NK-92 (cell line): ENCODE data around the gene TRANK1.
"Not testable (repeated sequence)": the region's sequence is repeated elsewhere in the genome, so short reads cannot be mapped to it uniquely, and the experiment has no call there.

Experiments
- DNase-seq: peaks from one replicate; lab custom pipeline; 2025; ENCODE audit not compliant: unreplicated experiment; lab: John Stamatoyannopoulos, UW

TRANK1 gene

GRCh38 chr3:36944641-36945270 is at the start of gene TRANK1:
Gene TRANK1, minus strand, starts transcription at chr3:36945054. Its CDS starts 245 bp downstream, at chr3:36944809.
- DNase-seq = no peak

- no peak for DNase-seq
Measured at GRCh38 chr3:36993326-36994283, 48.8 kb upstream of the TRANK1 start, which contains the start of gene MLH1. Gene MLH1, plus strand, starts transcription at chr3:36993518. Its CDS starts 30 bp downstream, at chr3:36993548.

- DNase-seq = no peak
Measured at GRCh38 chr3:36992806-36993325, 48.0 kb upstream of the TRANK1 start, which contains the start of gene EPM2AIP1. Gene EPM2AIP1, minus strand, starts transcription at chr3:36993131. Its CDS starts 54 bp downstream, at chr3:36993077.

DNA sequence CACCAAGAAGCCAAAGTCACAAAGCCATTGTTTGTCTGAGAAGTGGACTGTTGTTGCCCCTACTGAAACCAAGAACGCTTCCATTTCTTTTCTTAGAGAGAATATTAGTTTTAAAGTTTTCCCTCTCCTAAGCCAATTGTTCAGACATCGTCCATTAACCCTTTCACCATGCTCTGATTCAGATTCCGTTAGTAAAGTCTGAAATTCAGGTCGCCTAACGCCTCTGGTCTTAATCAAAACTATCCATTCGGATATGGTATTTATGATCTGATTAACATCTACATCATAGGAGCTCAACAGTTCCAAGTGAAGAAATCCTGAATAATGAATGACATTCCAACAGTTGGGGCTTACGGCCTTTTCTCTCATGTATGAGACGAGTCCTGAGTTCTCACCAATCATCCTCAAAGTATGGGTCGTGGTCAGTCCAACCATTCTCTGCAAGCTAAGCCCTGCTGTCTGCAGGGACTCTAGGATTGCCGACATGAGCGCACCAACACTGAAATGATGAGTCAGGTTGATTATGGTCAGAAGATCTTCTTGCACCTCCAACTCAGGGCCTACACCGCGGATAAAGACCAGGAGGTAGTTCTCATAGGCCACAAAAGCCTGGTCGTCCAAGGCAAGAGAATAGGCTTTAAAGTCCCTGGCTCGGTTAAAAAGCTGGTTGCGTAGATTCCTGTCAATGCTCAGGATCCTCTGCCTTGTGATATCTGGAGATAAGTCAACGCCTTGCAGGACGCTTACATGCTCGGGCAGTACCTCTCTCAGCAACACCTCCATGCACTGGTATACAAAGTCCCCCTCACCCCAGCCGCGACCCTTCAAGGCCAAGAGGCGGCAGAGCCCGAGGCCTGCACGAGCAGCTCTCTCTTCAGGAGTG is 47.3 kb upstream of the TRANK1 start:
- no peak for DNase-seq

DNA sequence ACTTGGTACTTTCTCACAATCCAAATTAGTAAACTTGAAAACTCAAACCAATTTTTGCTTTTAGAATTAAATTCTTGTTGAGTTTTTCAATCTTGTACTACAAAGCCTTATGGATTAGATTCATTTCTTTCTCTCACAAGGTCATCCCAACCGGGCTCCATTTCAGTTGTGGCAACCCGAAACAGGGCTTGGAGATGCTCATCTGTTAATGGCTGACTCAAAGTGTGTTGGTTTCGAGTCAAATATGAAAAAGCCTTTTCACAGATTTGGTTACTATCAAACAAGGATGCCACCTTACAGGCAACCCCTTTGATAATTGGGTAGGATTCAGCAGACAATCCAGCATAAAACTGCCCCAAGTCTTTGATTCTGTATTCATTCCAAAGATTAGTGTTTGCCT is 46.3 kb upstream of the TRANK1 start:
- DNase-seq = no peak

DNA sequence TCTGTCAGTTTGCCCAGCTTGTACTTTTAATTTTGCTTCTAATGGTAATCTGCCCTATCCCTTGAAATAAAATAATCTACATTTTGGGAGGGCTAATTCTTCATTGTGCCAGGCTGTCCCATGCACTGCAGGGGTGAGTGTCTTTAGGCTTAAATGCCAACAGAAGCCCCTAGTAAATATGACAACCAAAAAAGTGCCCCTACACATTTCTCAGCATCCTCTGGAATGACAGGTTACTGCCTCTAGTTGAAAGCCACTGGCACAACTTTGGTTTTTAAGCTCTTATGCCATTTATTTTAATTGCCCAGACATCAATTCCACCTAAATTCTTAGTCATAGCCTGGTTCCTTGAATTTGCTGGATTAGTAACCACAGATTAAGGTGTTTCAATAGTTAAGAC is 44.7 kb upstream of the TRANK1 start:
- no peak for DNase-seq

DNA sequence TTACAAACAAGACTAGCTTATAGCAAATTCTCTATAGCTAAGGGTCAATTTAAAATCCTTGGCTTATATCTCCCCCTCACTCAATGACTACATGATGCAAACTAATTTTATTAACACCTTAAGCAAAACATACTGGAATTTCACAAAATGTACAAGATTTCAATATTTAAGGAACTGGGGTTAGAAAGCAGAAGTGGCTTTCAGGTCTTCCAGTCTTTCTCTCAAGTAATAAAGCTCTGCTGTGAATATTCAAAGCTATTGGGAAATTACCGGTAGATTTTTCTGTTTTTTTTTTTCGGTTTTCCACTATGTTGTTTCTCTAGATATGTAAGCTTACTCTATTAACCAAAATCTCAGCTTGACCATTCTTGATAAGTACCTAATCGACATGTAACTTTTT is 44.2 kb upstream of the TRANK1 start:
- DNase-seq = no peak

GRCh38 chr3:36988356-36988755 is 43.5 kb upstream of the TRANK1 start:
- DNase-seq = no peak

- DNase-seq = no peak
Measured at GRCh38 chr3:36981006-36981405, 36.2 kb upstream of the TRANK1 start.

DNA sequence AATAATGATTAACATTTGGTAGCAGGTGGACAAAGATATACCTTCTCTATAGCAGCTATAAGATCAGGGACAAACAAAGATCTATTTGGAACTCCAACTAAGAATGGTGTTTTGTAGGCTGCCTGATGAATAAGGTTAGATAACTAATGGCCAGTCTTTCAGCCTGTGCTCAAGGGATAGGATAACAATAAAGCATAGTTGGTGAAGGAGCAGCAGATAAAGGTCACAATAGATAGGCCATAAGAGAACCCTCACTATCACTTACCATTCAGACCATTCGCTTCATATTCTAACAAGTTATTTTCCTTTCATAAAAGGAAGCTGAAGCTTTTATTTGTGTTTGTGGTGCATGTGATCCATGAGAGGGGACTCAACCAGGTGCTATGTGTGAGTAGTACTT is 28.3 kb upstream of the TRANK1 start:
- DNase-seq = no peak

GRCh38 chr3:36972163-36972562 is 27.3 kb upstream of the TRANK1 start:
- no peak for DNase-seq

GRCh38 chr3:36969540-36970432 is 24.9 kb upstream of the TRANK1 start:
- DNase-seq = no peak

DNA sequence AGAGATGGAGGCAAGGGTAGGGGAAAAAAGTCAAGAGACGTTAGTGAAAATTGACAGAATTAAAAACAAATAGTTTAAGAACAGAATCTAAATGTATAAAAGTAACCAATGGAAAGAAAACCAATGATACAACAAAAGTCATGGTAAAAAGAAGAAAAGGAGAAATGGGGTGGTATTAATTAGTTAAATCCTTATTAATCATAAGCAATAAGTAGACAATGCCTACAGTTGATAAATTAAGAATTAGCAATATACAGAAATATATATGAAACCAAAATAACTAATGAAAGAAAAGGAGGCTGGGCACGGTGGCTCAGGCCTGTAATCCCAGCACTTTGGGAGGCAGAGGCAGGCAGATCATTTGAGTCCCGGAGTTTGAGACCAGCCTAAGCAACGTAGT is 24.2 kb upstream of the TRANK1 start:
- DNase-seq = no peak

DNA sequence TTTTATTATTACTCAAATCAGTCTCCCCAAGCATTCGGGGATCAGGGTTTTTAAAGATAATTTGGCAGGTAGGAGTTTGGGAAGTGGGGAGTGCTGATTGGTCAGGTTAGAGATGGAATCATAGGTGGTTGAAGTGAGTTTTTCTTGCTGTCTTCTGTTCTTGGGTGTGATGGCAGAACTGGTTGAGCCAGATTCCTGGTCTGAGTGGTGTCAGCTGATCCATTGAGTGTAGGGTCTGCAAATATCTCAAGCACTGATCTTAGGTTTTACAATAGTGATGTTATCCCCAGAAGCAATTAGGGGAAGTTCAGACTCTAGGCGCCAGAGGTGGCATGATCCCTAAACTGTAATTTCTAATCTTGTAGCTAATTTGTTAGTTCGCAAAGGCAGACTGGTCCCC is 20.6 kb upstream of the TRANK1 start:
- DNase-seq = no peak

- DNase-seq = no peak
Measured at GRCh38 chr3:36964817-36965216, 20.0 kb upstream of the TRANK1 start.

DNA sequence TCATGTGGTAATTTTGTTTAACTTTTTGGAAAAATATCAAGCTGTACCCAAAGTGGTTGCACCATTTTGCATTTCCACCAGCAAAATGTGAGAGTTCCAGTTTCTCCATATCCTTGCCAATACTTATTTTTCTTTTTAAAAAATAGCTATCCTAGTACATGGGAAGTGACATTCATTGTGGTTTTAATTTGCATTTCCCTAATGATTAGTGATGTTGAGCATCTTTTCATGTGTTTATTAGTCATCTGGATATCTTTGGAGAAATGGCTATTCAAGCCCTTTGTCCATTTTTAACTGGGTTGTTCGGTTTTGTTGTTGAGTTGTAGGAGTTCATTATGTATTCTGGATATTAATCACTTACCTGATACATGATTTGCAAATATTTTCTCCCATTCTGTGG is 19.5 kb upstream of the TRANK1 start:
- no peak for DNase-seq

DNA sequence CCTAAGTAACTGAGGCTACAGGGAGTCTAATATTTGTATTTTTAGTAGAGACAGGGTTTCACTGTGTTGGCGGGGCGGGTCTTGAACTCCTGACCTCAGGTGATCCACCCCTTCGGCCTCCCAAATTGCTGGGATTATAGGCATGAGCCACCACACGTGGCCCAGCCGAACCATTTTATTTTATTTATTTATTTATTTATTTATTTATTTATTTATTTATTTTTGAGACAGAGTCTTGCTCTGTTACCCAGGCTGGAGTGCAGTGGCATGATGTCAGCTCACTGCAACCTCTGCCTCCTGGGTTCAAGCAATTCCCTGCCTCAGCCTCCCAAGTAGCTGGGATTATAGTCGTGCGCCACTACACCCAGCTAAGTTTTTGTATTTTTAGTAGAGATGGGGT is 18.2 kb upstream of the TRANK1 start:
- not testable (repeated sequence) for DNase-seq

GRCh38 chr3:36960502-36960901 is 15.6 kb upstream of the TRANK1 start:
- DNase-seq = no peak

DNA sequence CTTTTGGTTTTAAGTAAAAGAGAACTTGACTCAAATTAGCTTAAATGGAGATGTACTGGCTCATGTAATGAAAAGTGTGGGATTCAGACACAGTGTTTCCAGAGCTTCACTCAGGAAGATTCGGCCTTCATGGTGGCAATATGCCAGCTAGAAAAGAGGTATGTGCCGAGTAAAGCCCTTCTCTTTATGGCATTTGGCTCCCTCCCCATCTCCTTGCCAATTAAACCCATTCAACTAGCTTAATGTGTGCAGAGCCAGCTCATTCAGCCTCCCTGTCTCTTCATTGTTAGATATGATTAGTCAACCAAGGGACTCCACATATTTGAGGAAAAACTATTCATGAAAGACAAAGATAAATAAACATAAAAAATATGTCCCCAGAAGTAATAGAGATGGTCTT is 15.0 kb upstream of the TRANK1 start:
- no peak for DNase-seq
